HCT116 (cell line): ENCODE results near the gene ZDHHC14. TPM values are rescaled to one million over a fixed set of nuclear protein-coding genes. Genes with fewer than 3 reads are reported as not detected.

Experiments
- ATAC-seq: fragments of 200-7000 bp; cut with Tn5 transposase; 2 replicates; pipeline ENCODE4 v1.9.1; 2020; ENCODE audit warnings: mild to moderate bottlenecking, moderate library complexity
- BruUV-seq: library from RNA; stranded (reverse); fragments of 400-500 nt; replicated peaks from 2 replicates; lab custom pipeline; 2021; lab: Mats Ljungman, UMichigan
- CTCF ChIA-PET: fragments of 300-600 bp; sonication (Branson Sonifier 250); formaldehyde crosslinking; loops from one replicate; lab custom pipeline; 2021; ENCODE audit warnings: antibody characterized with exemption; lab: Charles Lee
- POLR2A ChIA-PET: fragments of 300-600, 350-600 bp; sonication (Branson Sonifier 250); formaldehyde crosslinking; loops from one replicate; lab custom pipeline; 2021; ENCODE audit warnings: antibody characterized with exemption; lab: Charles Lee
- RAD21 ChIA-PET, 2 experiments: fragments of 300-600 bp; sonication (Branson Sonifier 250); formaldehyde crosslinking; loops; one replicate each; lab custom pipeline; 2023; ENCODE audit warnings: low total read pairs in 2 of 2; ENCODE audit not compliant: uncharacterized antibody in 2 of 2, unreplicated experiment in 2 of 2, low non-redundant PET in 1 of 2; lab: Charles Lee
- DNase-seq: peaks from one replicate; pipeline ENCODE4 v3.0.0-alpha.2; 2010; ENCODE audit warnings: low read depth, low spot score
- H2AFZ ChIP-seq: fragments of 200-600 bp; shearing (Covaris generic), sonication (generic); 2 replicates; pipeline ENCODE4 v1.6.1; 2017; ENCODE audit warnings: low read depth, mixed run types, mixed read lengths, antibody characterized with exemption, low read length; ENCODE audit not compliant: poor library complexity, severe bottlenecking
- H3K27ac ChIP-seq: 2 replicates; pipeline ENCODE4 v1.5.1; 2012; ENCODE audit warnings: low read depth, low read length
- H3K27me3 ChIP-seq: fragments of 200-600 bp; sonication (generic); 2 replicates; pipeline ENCODE4 v1.6.1; 2016; ENCODE audit warnings: mixed run types, low read length, mixed read lengths; ENCODE audit not compliant: insufficient read depth
- H3K36me3 ChIP-seq, 2 experiments: fragments of 200-500 bp in 1 of 2; fragments of 200-600 bp in 1 of 2; sonication (Bioruptor generic) in 1 of 2; sonication (generic) in 1 of 2; 2 replicates each; pipeline versions ENCODE4 v1.5.1 to v1.6.1; 2014 to 2016; ENCODE audit warnings: low read length in 2 of 2, inconsistent platforms in 1 of 2, mixed read lengths in 1 of 2, mixed run types in 1 of 2; ENCODE audit not compliant: insufficient read depth in 2 of 2, control insufficient read depth in 1 of 2
- H3K4me1 ChIP-seq, 2 experiments: fragments of 200-600 bp in 1 of 2; sonication (generic) in 1 of 2; 2 replicates each; pipeline versions ENCODE4 v1.5.1 to v1.6.1; 2012 to 2017; ENCODE audit warnings: low read length in 2 of 2, inconsistent platforms in 1 of 2, mild to moderate bottlenecking in 1 of 2, mixed read lengths in 1 of 2, mixed run types in 1 of 2, moderate library complexity in 1 of 2; ENCODE audit not compliant: insufficient read depth in 2 of 2, control insufficient read depth in 1 of 2
- H3K4me2 ChIP-seq: fragments of 200-600 bp; sonication (generic); 2 replicates; pipeline ENCODE4 v1.6.1; 2017; ENCODE audit warnings: mixed run types, low read length, mixed read lengths
- H3K4me3 ChIP-seq, 2 experiments: fragments of 200-600 bp in 1 of 2; sonication (generic) in 1 of 2; replicated peaks in 1 of 2; 2 replicates each; pipeline ENCODE4 v1.5.1; 2011 to 2016; ENCODE audit warnings: low read length in 2 of 2, control low read depth in 1 of 2, low read depth in 1 of 2, mild to moderate bottlenecking in 1 of 2, mixed read lengths in 1 of 2, mixed run types in 1 of 2
- H3K79me2 ChIP-seq: fragments of 200-600 bp; sonication (generic); 2 replicates; pipeline ENCODE4 v1.6.1; 2017; ENCODE audit warnings: mild to moderate bottlenecking, mixed run types, low read length, moderate library complexity, mixed read lengths; ENCODE audit not compliant: insufficient read depth
- H3K9ac ChIP-seq: fragments of 200-600 bp; sonication (generic); 2 replicates; pipeline ENCODE4 v1.6.1; 2016; ENCODE audit warnings: low read length, mixed read lengths
- H3K9me2 ChIP-seq: fragments of 200-600 bp; sonication (generic), shearing (Covaris generic); 2 replicates; pipeline ENCODE4 v1.6.1; 2017; ENCODE audit warnings: mixed run types, mild to moderate bottlenecking, moderate library complexity; ENCODE audit not compliant: insufficient read depth
- H3K9me3 ChIP-seq, 2 experiments: fragments of 200-500 bp in 1 of 2; fragments of 200-600 bp in 1 of 2; sonication (Bioruptor generic) in 1 of 2; sonication (generic) in 1 of 2; 2 replicates each; pipeline ENCODE4 v1.6.1; 2014 to 2017; ENCODE audit warnings: low read length in 2 of 2, mixed read lengths in 2 of 2, inconsistent platforms in 1 of 2, low read depth in 1 of 2, mild to moderate bottlenecking in 1 of 2, mixed run types in 1 of 2, moderate library complexity in 1 of 2; ENCODE audit not compliant: control insufficient read depth in 1 of 2, insufficient read depth in 1 of 2
- H4K20me1 ChIP-seq: fragments of 200-600 bp; sonication (generic), shearing (Covaris generic); 2 replicates; pipeline ENCODE4 v1.6.1; 2017; ENCODE audit warnings: mixed run types, mild to moderate bottlenecking, moderate library complexity; ENCODE audit not compliant: insufficient read depth
- CBX3 ChIP-seq: IDR thresholded peaks from 2 replicates; pipeline ENCODE4 v1.6.1; 2012; ENCODE audit warnings: low read depth
- CEBPB ChIP-seq: IDR thresholded peaks from 2 replicates; pipeline ENCODE4 v1.6.1; 2012; ENCODE audit warnings: low read depth
- EGR1 ChIP-seq: IDR thresholded peaks from 2 replicates; pipeline ENCODE4 v1.6.1; 2012; ENCODE audit warnings: low read depth
- ELF1 ChIP-seq: IDR thresholded peaks from 2 replicates; pipeline ENCODE4 v1.6.1; 2012; ENCODE audit warnings: low read depth, borderline replicate concordance
- EZH2 ChIP-seq: fragments of 200-600 bp; sonication (generic); IDR thresholded peaks from 2 replicates; pipeline ENCODE4 v1.6.1; 2017; ENCODE audit warnings: antibody characterized with exemption, mixed run types
- EZH2phosphoT487 ChIP-seq: fragments of 200-600 bp; IDR thresholded peaks from 2 replicates; pipeline ENCODE4 v1.6.1; 2018; ENCODE audit warnings: antibody characterized with exemption, borderline replicate concordance
- FOSL1 ChIP-seq: IDR thresholded peaks from 2 replicates; pipeline ENCODE4 v1.6.1; 2012; ENCODE audit warnings: low read depth
- POLR2A ChIP-seq: IDR thresholded peaks from 2 replicates; pipeline ENCODE4 v1.7.0; 2011; ENCODE audit warnings: borderline replicate concordance; ENCODE audit not compliant: insufficient read depth, insufficient read length; ENCODE audit errors: extremely low read depth
- POLR2AphosphoS5 ChIP-seq: IDR thresholded peaks from 2 replicates; pipeline ENCODE4 v1.6.1; 2011; ENCODE audit warnings: mild to moderate bottlenecking, low read depth, low read length, moderate library complexity
- SIN3A ChIP-seq: IDR thresholded peaks from 2 replicates; pipeline ENCODE4 v1.6.1; 2012; ENCODE audit warnings: low read depth
- SP1 ChIP-seq: IDR thresholded peaks from 2 replicates; pipeline ENCODE4 v1.6.1; 2012; ENCODE audit warnings: low read depth
- SRF ChIP-seq: IDR thresholded peaks from 2 replicates; pipeline ENCODE4 v1.6.1; 2012; ENCODE audit warnings: low read depth
- TCF7L2 ChIP-seq: IDR thresholded peaks from 2 replicates; pipeline ENCODE4 v1.7.0; 2011; ENCODE audit warnings: borderline replicate concordance, inconsistent platforms; ENCODE audit not compliant: insufficient read depth, insufficient read length; ENCODE audit errors: extremely low read depth
- YY1 ChIP-seq: IDR thresholded peaks from 2 replicates; pipeline ENCODE4 v1.6.1; 2011; ENCODE audit warnings: low read length, low read depth, moderate library complexity, mild to moderate bottlenecking; ENCODE audit not compliant: insufficient replicate concordance; ENCODE audit errors: extremely low read depth
- ZNF274 ChIP-seq: fragments of 200-500 bp; sonication (Bioruptor generic); IDR thresholded peaks from 2 replicates; pipeline ENCODE4 v1.6.1; 2014; ENCODE audit warnings: mild to moderate bottlenecking, low read depth, low read length, inconsistent platforms
- intact Hi-C: fragments of 100-400 bp; cut with micrococcal nuclease; formaldehyde crosslinking; loops from 2 replicates; pipeline ENCODE4 v1.10.0; 2022
- total RNA-seq: library from RNA; stranded (reverse); gene quantifications from one replicate; pipeline ENCODE4 v1.2.1, GENCODE V29; 2021; ENCODE audit not compliant: unreplicated experiment
- TF ChIP-seq, protein P1 (sequence below): IDR thresholded peaks from 2 replicates; pipeline ENCODE4 v1.6.1; 2011; ENCODE audit warnings: mild to moderate bottlenecking, low read length, moderate library complexity; ENCODE audit not compliant: insufficient replicate concordance; ENCODE audit errors: extremely low read depth

The ZDHHC14 gene
- total RNA-seq, 1 experiment from 2014 or later: 5.3 TPM

DNA sequence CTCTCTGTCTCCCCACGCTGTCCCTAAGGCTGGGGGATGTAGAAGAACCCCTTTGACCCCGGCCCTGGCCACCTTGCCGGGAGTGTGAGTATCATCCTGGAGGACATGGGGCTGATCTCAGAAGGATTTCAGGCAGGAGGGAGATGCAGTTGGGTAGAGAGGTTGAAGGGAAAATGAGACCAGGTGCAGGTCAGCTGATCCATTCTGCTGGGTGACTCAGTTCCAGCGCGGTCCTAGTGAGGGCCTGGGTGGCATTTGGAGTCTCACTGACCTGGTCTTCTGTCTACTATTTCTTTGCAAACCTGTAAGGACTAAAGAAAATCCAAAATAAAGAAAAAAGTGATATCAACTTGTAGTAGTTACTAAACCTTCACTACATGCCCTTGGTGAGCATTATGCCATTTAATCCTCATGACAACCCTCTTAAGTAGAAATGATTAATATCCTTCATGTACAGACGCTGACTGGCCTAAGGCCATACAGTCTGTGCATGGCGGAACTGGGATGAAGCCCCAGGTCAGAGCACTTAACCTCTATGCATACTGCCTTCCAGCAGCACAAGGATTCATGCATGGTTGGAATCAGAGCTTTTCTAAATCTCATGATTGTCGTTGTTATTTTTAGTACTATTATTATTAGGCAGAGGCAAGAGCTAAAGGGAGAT, 106.3 kb downstream of the ZDHHC14 start:
- POLR2A ChIA-PET: no interaction called here
- Histone ChIP-seq H3K9ac (no peak overlapping the region), H3K79me2 (no peaks in the 10 kb centered on the region), H2AFZ (no peak overlapping the region), H3K9me2 (no peaks in the 10 kb centered on the region), H3K4me2 (no peak overlapping the region), H3K27ac (no peak overlapping the region), H3K4me1 (no peaks in the 10 kb centered on the region), H3K9me3 (no peaks in the 10 kb centered on the region), H3K36me3 (no peaks in the 10 kb centered on the region), H4K20me1 (no peaks in the 10 kb centered on the region), H3K4me3 (no peak overlapping the region), H3K27me3 (no peaks in the 10 kb centered on the region)
- RAD21 ChIA-PET: no interaction called here
- ATAC-seq: no peak
- no TSS peak for BruUV-seq
- no peak for DNase-seq
- CTCF ChIA-PET: no interaction called here
- no peak for TF ChIP-seq ZNF274
- TF ChIP-seq SIN3A: no peak
- TF ChIP-seq POLR2A: no peak
- no peak for TF ChIP-seq EZH2
- TF ChIP-seq, protein P1, sequence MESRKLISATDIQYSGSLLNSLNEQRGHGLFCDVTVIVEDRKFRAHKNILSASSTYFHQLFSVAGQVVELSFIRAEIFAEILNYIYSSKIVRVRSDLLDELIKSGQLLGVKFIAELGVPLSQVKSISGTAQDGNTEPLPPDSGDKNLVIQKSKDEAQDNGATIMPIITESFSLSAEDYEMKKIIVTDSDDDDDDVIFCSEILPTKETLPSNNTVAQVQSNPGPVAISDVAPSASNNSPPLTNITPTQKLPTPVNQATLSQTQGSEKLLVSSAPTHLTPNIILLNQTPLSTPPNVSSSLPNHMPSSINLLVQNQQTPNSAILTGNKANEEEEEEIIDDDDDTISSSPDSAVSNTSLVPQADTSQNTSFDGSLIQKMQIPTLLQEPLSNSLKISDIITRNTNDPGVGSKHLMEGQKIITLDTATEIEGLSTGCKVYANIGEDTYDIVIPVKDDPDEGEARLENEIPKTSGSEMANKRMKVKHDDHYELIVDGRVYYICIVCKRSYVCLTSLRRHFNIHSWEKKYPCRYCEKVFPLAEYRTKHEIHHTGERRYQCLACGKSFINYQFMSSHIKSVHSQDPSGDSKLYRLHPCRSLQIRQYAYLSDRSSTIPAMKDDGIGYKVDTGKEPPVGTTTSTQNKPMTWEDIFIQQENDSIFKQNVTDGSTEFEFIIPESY: no peak
- TF ChIP-seq, all 23 proteins: peak for 0
- intact Hi-C loops: no loop called here

DNA sequence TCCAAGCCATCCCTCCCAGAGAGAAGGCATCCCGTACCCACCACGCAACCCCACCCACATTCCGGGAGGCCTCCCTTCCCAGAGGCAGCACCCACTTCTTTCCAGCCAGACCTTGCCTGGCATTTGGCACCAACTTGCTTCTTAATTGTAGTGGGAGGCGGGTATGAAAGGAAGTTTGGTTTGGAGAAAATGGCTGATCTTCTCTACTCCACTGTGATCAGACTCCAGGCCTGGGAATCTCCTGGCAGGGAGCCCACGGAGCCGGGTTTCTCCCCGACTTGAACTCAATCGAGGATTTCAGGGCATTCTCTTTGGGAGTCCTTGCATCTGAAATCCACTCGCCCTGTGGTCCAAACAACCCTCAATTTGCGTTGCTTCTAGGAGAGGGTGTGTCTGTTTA, 107.1 kb downstream of the ZDHHC14 start:
- Histone ChIP-seq H3K9ac (no peak overlapping the region), H3K4me3 (no peak overlapping the region), H3K4me2 (no peak overlapping the region), H3K9me3 (no peaks in the 10 kb centered on the region), H3K27ac (no peak overlapping the region), H4K20me1 (no peaks in the 10 kb centered on the region), H3K9me2 (no peaks in the 10 kb centered on the region), H2AFZ (no peak overlapping the region), H3K27me3 (no peaks in the 10 kb centered on the region), H3K4me1 (no peaks in the 10 kb centered on the region), H3K36me3 (no peaks in the 10 kb centered on the region), H3K79me2 (no peaks in the 10 kb centered on the region)
- POLR2A ChIA-PET: no interaction called here
- no TSS peak for BruUV-seq
- intact Hi-C loops: no loop called here
- TF ChIP-seq ZNF274 (no peak), FOSL1 (no peak), SP1 (no peak), CBX3 (no peak), POLR2AphosphoS5 (no peak), SRF (no peak), ELF1 (no peak), EGR1 (no peak), TCF7L2 (no peak), YY1 (no peak), CEBPB (no peak), EZH2 (no peak), EZH2phosphoT487 (no peak)
- RAD21 ChIA-PET: no interaction called here
- no peak for ATAC-seq
- no peak for DNase-seq
- CTCF ChIA-PET: no interaction called here
